Fibroblast of skin of left biceps (primary cell): ENCODE results near the gene MYO1B.

Source experiments
- DNase-seq, 2 experiments: peaks; one replicate each; pipeline ENCODE4 v3.0.0-alpha.2; 2013; ENCODE audit warnings: low read depth in 2 of 2

The MYO1B gene

GRCh38 chr2:191359133-191359532 lies 113.9 kb downstream of the MYO1B start:
- DNase-seq: no peak

GRCh38 chr2:191360918-191361317 lies 115.7 kb downstream of the MYO1B start:
- no peak for DNase-seq

- no peak for DNase-seq
Measured at GRCh38 chr2:191362841-191363240, 117.6 kb downstream of the MYO1B start.

GRCh38 chr2:191363267-191363666 lies 118.1 kb downstream of the MYO1B start:
- no peak for DNase-seq

- no peak for DNase-seq
Measured at GRCh38 chr2:191365089-191365488, 119.9 kb downstream of the MYO1B start.

GRCh38 chr2:191366199-191366598 lies 121.0 kb downstream of the MYO1B start:
- DNase-seq: peak; percentile 50 to 55

- DNase-seq: no peak
Measured at GRCh38 chr2:191369034-191369433, 123.8 kb downstream of the MYO1B start.

- DNase-seq: no peak
Measured at GRCh38 chr2:191374366-191374765, 129.2 kb downstream of the MYO1B start.

GRCh38 chr2:191374939-191375338 lies 129.7 kb downstream of the MYO1B start:
- no peak for DNase-seq

GRCh38 chr2:191376981-191377629 lies 131.9 kb downstream of the MYO1B start:
- DNase-seq: peak; percentile 70 to 72

- DNase-seq: no peak
Measured at GRCh38 chr2:191379375-191379774, 134.2 kb downstream of the MYO1B start.

GRCh38 chr2:191382801-191383200 lies 137.6 kb downstream of the MYO1B start:
- DNase-seq: no peak

- DNase-seq: no peak
Measured at GRCh38 chr2:191383486-191383885, 138.3 kb downstream of the MYO1B start.

GRCh38 chr2:191384829-191385228 lies 139.6 kb downstream of the MYO1B start:
- DNase-seq: no peak

- no peak for DNase-seq
Measured at GRCh38 chr2:191385416-191386160, 140.4 kb downstream of the MYO1B start.

- DNase-seq: peak; percentile 64 to 72
Measured at GRCh38 chr2:191386938-191387536, 141.8 kb downstream of the MYO1B start.

GRCh38 chr2:191389288-191389687 lies 144.1 kb downstream of the MYO1B start:
- no peak for DNase-seq

GRCh38 chr2:191391171-191391570 lies 146.0 kb downstream of the MYO1B start:
- no peak for DNase-seq

GRCh38 chr2:191394043-191394442 lies 148.8 kb downstream of the MYO1B start:
- DNase-seq: no peak

GRCh38 chr2:191396794-191397193 lies 151.6 kb downstream of the MYO1B start:
- no peak for DNase-seq

GRCh38 chr2:191399601-191400000 lies 154.4 kb downstream of the MYO1B start:
- no peak for DNase-seq

- DNase-seq: peak; percentile 73 to 74
Measured at GRCh38 chr2:191401287-191401686, 156.1 kb downstream of the MYO1B start.

- no peak for DNase-seq
Measured at GRCh38 chr2:191402966-191403565, 157.9 kb downstream of the MYO1B start.
